CD4-positive, alpha-beta T cell (primary cell): ENCODE data around the gene TESK2. TPM values are rescaled to one million over a fixed set of nuclear protein-coding genes. Genes with fewer than 3 reads are reported as not detected.

Source experiments
- ATAC-seq: fragments of 200-7000 bp; cut with Tn5 transposase; one replicate; pipeline ENCODE4 v1.10.0; 2022; ENCODE audit warnings: mild to moderate bottlenecking; ENCODE audit not compliant: poor library complexity
- CTCF ChIA-PET: fragments of 350-600 bp; sonication (Branson Sonifier 250); formaldehyde crosslinking; loops from one replicate; lab custom pipeline; 2021; ENCODE audit warnings: antibody characterized with exemption, inconsistent platforms; lab: Charles Lee
- POLR2A ChIA-PET: fragments of 350-600 bp; sonication (Branson Sonifier 250); formaldehyde crosslinking; loops from one replicate; lab custom pipeline; 2021; ENCODE audit warnings: antibody characterized with exemption, inconsistent platforms; lab: Charles Lee
- DNase-seq, 14 experiments: peaks; one replicate each; pipeline ENCODE4 v3.0.0-alpha.2; 2013 to 2020; ENCODE audit warnings: mixed read lengths in 2 of 14
- H3K27ac ChIP-seq, 2 donors: one replicate each; pipeline versions ENCODE4 v1.5.1 to v1.7.0; 2013; ENCODE audit warnings: low read length in 2 of 2, low read depth in 1 of 2, mild to moderate bottlenecking in 1 of 2
- H3K27me3 ChIP-seq, 2 experiments: 1 replicate in 1 of 2; 2 replicates in 1 of 2; pipeline versions ENCODE4 v1.6.1 to v1.7.0; 2013; ENCODE audit warnings: low read length in 2 of 2, control low read depth in 1 of 2, mild to moderate bottlenecking in 1 of 2, moderate library complexity in 1 of 2; ENCODE audit not compliant: insufficient read depth in 2 of 2, control insufficient read depth in 1 of 2
- H3K36me3 ChIP-seq: one replicate; pipeline ENCODE4 v1.6.1; 2013; ENCODE audit warnings: low read length, control low read depth; ENCODE audit not compliant: insufficient read depth
- H3K4me1 ChIP-seq: one replicate; pipeline ENCODE4 v1.6.1; 2013; ENCODE audit warnings: low read length, control low read depth; ENCODE audit not compliant: insufficient read depth
- H3K4me3 ChIP-seq: one replicate; pipeline ENCODE4 v1.5.1; 2013; ENCODE audit warnings: mild to moderate bottlenecking, low read length, moderate library complexity
- H3K9me3 ChIP-seq, 2 experiments: 1 replicate in 1 of 2; 2 replicates in 1 of 2; pipeline versions ENCODE4 v1.6.1 to v1.7.0; 2013; ENCODE audit warnings: low read length in 2 of 2, mild to moderate bottlenecking in 2 of 2, control low read depth in 1 of 2, moderate library complexity in 1 of 2; ENCODE audit not compliant: control insufficient read depth in 1 of 2, insufficient read depth in 1 of 2
- H3K27ac Mint-ChIP-seq: one replicate; pipeline ENCODE4 v1.8.0; 2020; ENCODE audit warnings: mixed read lengths
- H3K27me3 Mint-ChIP-seq: one replicate; pipeline ENCODE4 v1.8.0; 2021; ENCODE audit warnings: mixed read lengths
- H3K36me3 Mint-ChIP-seq: one replicate; pipeline ENCODE4 v1.8.0; 2021; ENCODE audit warnings: low read depth, mixed read lengths
- H3K4me1 Mint-ChIP-seq: one replicate; pipeline ENCODE4 v1.8.0; 2021; ENCODE audit warnings: low read depth, mixed read lengths
- H3K4me3 Mint-ChIP-seq: one replicate; pipeline ENCODE4 v1.8.0; 2020; ENCODE audit warnings: mild to moderate bottlenecking, mixed read lengths
- H3K9me3 Mint-ChIP-seq: one replicate; pipeline ENCODE4 v1.8.0; 2020; ENCODE audit warnings: mixed read lengths
- CTCF ChIP-seq: fragments of 200-600 bp; IDR thresholded peaks from one replicate; pipeline ENCODE4 v1.8.0; 2022; ENCODE audit warnings: antibody characterized with exemption, mild to moderate bottlenecking
- intact Hi-C, 2 experiments: fragments of 100-400 bp; cut with DNase I in 1 of 2; cut with micrococcal nuclease in 1 of 2; formaldehyde crosslinking; loops; one replicate each; pipeline versions ENCODE4 v1.15.1 to v1.9.0; 2023 to 2025; cut with DNase I, micrococcal nuclease
- total RNA-seq, 174 experiments: library from RNA in 2 of 174; stranded (reverse) in 2 of 174; gene quantifications; one replicate each; pipeline ENCODE4 v1.2.3 and lab custom pipeline; 2021 to 2026

Gene TESK2
- total RNA-seq, 2 experiments from 2014 or later, result 2.8 to 3.4 TPM

- Histone ChIP-seq H3K27me3 (no peaks in the 10 kb centered on the region), H3K4me3 (no peak overlapping the region), H3K36me3 (no peaks in the 10 kb centered on the region), H3K4me1 (no peaks in the 10 kb centered on the region), H3K9me3 (no peaks in the 10 kb centered on the region), H3K27ac (no peak overlapping the region)
- Mint-ChIP-seq H3K36me3 (no peaks in the 10 kb centered on the region), H3K4me1 (no peaks in the 10 kb centered on the region), H3K27ac (no peak overlapping the region), H3K27me3 (no peaks in the 10 kb centered on the region), H3K9me3 (no peaks in the 10 kb centered on the region), H3K4me3 (no peak overlapping the region)
- POLR2A ChIA-PET, result no interaction called here
- ATAC-seq, result no peak
- TF ChIP-seq CTCF, result no peak
- CTCF ChIA-PET, result no interaction called here
- no peak for DNase-seq
- intact Hi-C loops, result no loop called here
These were observed 80.0 kb downstream of the TESK2 start for GRCh38 chr1:45410850-45411509.

- no peak for DNase-seq
- Mint-ChIP-seq H3K27me3 (no peaks in the 10 kb centered on the region), H3K36me3 (no peaks in the 10 kb centered on the region), H3K9me3 (no peaks in the 10 kb centered on the region), H3K4me3 (no peak overlapping the region), H3K27ac (no peak overlapping the region), H3K4me1 (no peaks in the 10 kb centered on the region)
- CTCF ChIA-PET, result no interaction called here
- Histone ChIP-seq H3K9me3 (no peaks in the 10 kb centered on the region), H3K36me3 (no peaks in the 10 kb centered on the region), H3K27ac (no peak overlapping the region), H3K27me3 (no peaks in the 10 kb centered on the region), H3K4me1 (no peaks in the 10 kb centered on the region), H3K4me3 (no peak overlapping the region)
- no peak for ATAC-seq
- intact Hi-C loops, result no loop called here
- TF ChIP-seq CTCF, result no peak
- POLR2A ChIA-PET, result no interaction called here
These were observed 81.7 kb downstream of the TESK2 start for GRCh38 chr1:45409276-45409675.

- ChIA-PET CTCF (no interaction called here), POLR2A (no interaction called here)
- TF ChIP-seq CTCF, result no peak
- H3K9me3 Mint-ChIP-seq, result no peaks in the 10 kb centered on the region
- ATAC-seq (no peak), DNase-seq (peak in 1 of 14 experiments; percentile 8)
- H3K9me3 ChIP-seq, result no peaks in the 10 kb centered on the region
- H3K4me3 Mint-ChIP-seq, result no peak overlapping the region
- no peaks in the 10 kb centered on the region for H3K36me3 ChIP-seq
- H3K4me3 ChIP-seq, result no peak overlapping the region
- no peaks in the 10 kb centered on the region for H3K4me1 ChIP-seq
- H3K27me3 ChIP-seq, result no peaks in the 10 kb centered on the region
- H3K4me1 Mint-ChIP-seq, result no peaks in the 10 kb centered on the region
- no peaks in the 10 kb centered on the region for H3K27me3 Mint-ChIP-seq
- intact Hi-C loops, result no loop called here
- H3K27ac ChIP-seq, result no peak overlapping the region
- no peaks in the 10 kb centered on the region for H3K36me3 Mint-ChIP-seq
- H3K27ac Mint-ChIP-seq, result no peak overlapping the region
These were observed 83.2 kb downstream of the TESK2 start for GRCh38 chr1:45407629-45408287.
